MM.1S (cell line): Measurements from ENCODE around the gene JSRP1.

Experiments used
- EZH2 ChIP-seq: fragments of 300-600 bp; sonication (generic); optimal IDR thresholded peaks from 2 replicates; pipeline ENCODE3; 2017; ENCODE audit warnings: low read depth, mild to moderate bottlenecking, antibody characterized with exemption, low read length, mixed read lengths
- TF ChIP-seq, protein P1 (sequence below): fragments of 300-600 bp; sonication (generic); IDR thresholded peaks from 2 replicates; pipeline ENCODE4 v1.5.1; 2016; ENCODE audit warnings: antibody characterized with exemption, low read length, mixed read lengths

DNA sequence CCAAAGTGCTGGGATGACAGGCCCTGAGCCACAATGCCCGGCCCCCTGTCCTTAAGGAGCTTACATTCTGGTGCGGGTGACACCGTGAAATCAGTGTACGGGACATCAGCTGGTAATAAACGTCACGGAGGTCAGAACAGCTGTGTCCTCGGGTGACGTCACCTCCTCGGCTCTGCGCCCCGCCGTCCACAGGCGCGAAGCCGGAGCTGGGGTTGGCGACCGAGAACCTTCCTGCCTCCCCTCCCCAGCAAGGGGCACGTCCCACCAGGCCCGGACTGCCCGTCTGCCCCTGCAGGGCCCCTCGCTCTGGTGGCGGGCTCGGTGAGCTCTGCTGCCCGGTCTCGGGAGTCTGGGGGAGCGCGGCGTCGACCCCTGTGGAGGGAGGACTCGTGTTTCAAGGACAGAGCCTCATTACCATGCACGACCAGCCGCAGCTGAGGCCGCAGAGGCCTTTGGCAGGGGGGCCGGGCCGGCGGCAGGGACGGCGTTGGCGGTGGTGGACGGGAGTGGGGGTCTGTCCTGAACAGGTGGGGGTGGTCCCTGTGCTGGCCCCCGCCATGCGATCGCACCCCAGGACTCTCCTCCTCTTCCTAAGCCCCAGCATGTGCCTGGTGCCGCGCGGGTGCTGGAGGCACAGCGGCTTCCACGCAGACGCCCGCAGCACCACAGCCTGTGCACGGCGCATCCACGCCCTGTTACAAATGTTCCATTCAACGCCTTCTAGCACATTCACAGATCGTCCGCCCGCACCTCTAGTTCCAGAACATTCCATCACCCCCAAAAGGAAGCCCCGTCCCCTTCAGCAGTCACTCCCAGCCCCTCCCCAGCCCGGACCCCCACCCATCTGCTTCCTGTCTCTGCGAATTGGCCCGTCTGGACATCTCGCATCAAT, 46.3 kb upstream of the JSRP1 start:
- TF ChIP-seq, protein P1, sequence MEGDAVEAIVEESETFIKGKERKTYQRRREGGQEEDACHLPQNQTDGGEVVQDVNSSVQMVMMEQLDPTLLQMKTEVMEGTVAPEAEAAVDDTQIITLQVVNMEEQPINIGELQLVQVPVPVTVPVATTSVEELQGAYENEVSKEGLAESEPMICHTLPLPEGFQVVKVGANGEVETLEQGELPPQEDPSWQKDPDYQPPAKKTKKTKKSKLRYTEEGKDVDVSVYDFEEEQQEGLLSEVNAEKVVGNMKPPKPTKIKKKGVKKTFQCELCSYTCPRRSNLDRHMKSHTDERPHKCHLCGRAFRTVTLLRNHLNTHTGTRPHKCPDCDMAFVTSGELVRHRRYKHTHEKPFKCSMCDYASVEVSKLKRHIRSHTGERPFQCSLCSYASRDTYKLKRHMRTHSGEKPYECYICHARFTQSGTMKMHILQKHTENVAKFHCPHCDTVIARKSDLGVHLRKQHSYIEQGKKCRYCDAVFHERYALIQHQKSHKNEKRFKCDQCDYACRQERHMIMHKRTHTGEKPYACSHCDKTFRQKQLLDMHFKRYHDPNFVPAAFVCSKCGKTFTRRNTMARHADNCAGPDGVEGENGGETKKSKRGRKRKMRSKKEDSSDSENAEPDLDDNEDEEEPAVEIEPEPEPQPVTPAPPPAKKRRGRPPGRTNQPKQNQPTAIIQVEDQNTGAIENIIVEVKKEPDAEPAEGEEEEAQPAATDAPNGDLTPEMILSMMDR: no peak
- TF ChIP-seq EZH2: no peak
